Liver (tissue), 3 donors: ENCODE measurements around the gene SCG3.

Source experiments
- ATF3 ChIP-seq: IDR thresholded peaks from 2 replicates; pipeline ENCODE4 v1.6.1; 2016; ENCODE audit warnings: antibody characterized with exemption
- CTCF ChIP-seq: fragments of 150-350 bp; IDR thresholded peaks from 2 replicates; pipeline ENCODE4 v1.5.1; 2017; ENCODE audit warnings: improper control_type of control experiment, low read depth, low read length; ENCODE audit not compliant: missing input control
- FOXA1 ChIP-seq: IDR thresholded peaks from 2 replicates; pipeline ENCODE4 v1.6.1; 2016; ENCODE audit warnings: antibody characterized with exemption
- FOXA2 ChIP-seq: IDR thresholded peaks from 2 replicates; pipeline ENCODE4 v1.6.1; 2016; ENCODE audit warnings: antibody characterized with exemption
- JUND ChIP-seq, 2 donors: IDR thresholded peaks; 2 replicates each; pipeline ENCODE4 v1.6.1; 2016; ENCODE audit warnings: antibody characterized with exemption in 2 of 2
- MAX ChIP-seq: IDR thresholded peaks from 2 replicates; pipeline ENCODE4 v1.6.1; 2016; ENCODE audit warnings: antibody characterized with exemption
- NR2F2 ChIP-seq: IDR thresholded peaks from 2 replicates; pipeline ENCODE4 v1.6.1; 2016; ENCODE audit warnings: antibody characterized with exemption
- RXRA ChIP-seq, 2 donors: IDR thresholded peaks; 2 replicates each; pipeline ENCODE4 v1.6.1; 2017 to 2018; ENCODE audit warnings: antibody characterized with exemption in 2 of 2, mild to moderate bottlenecking in 1 of 2
- SP1 ChIP-seq: IDR thresholded peaks from 2 replicates; pipeline ENCODE4 v1.6.1; 2018; ENCODE audit warnings: antibody characterized with exemption, mild to moderate bottlenecking
- TAF1 ChIP-seq: conservative IDR thresholded peaks from 2 replicates; pipeline ENCODE4 v1.6.1; 2016; ENCODE audit warnings: antibody characterized with exemption, mild to moderate bottlenecking
- YY1 ChIP-seq: IDR thresholded peaks from 2 replicates; pipeline ENCODE4 v1.6.1; 2016; ENCODE audit warnings: antibody characterized with exemption, mild to moderate bottlenecking
- donor health status: healthy.
- donor health status: healthy.

- TF ChIP-seq CTCF (no peak), MAX (no peak), ATF3 (no peak), YY1 (no peak), NR2F2 (no peak), TAF1 (no peak), FOXA2 (no peak), FOXA1 (no peak), JUND (IDR thresholded peaks at IDR 0.05) (no peak), RXRA (IDR thresholded peaks at IDR 0.05) (no peak), SP1 (no peak)
Measured at GRCh38 chr15:51749307-51749706, 68.0 kb downstream of the SCG3 start.
